GM18868 (cell line): ENCODE measurements around the gene GALNT14.

Experiments
- ATAC-seq: cut with Tn5 transposase; IDR thresholded peaks from one replicate; pipeline ENCODE4 v1.9.1; 2021; ENCODE audit warnings: mild to moderate bottlenecking, moderate library complexity; ENCODE audit not compliant: unreplicated experiment

The GALNT14 gene

GRCh38 chr2:30949435-30949834 lies 188.8 kb downstream of the GALNT14 start:
- ATAC-seq = no peak

- ATAC-seq = no peak
Observed at GRCh38 chr2:30948857-30949256, 189.4 kb downstream of the GALNT14 start.

GRCh38 chr2:30948130-30948529 lies 190.1 kb downstream of the GALNT14 start:
- no peak for ATAC-seq

- no peak for ATAC-seq
Observed at GRCh38 chr2:30947686-30948085, 190.6 kb downstream of the GALNT14 start.

GRCh38 chr2:30942419-30942818 lies 195.8 kb downstream of the GALNT14 start:
- no peak for ATAC-seq

- no peak for ATAC-seq
Observed at GRCh38 chr2:30940839-30941238, 197.4 kb downstream of the GALNT14 start.

- ATAC-seq = no peak
Observed at GRCh38 chr2:30939364-30939763, 198.9 kb downstream of the GALNT14 start.

- no peak for ATAC-seq
Observed at GRCh38 chr2:30938196-30938595, 200.0 kb downstream of the GALNT14 start.

GRCh38 chr2:30936977-30937376 lies 201.3 kb downstream of the GALNT14 start:
- ATAC-seq = no peak

GRCh38 chr2:30935795-30936194 lies 202.4 kb downstream of the GALNT14 start:
- ATAC-seq = no peak

- ATAC-seq = no peak
Observed at GRCh38 chr2:30934066-30934465, 204.2 kb downstream of the GALNT14 start.

GRCh38 chr2:30933496-30933895 lies 204.7 kb downstream of the GALNT14 start:
- no peak for ATAC-seq

- no peak for ATAC-seq
Observed at GRCh38 chr2:30932870-30933269, 205.4 kb downstream of the GALNT14 start.

GRCh38 chr2:30931841-30932407 lies 206.3 kb downstream of the GALNT14 start:
- ATAC-seq = no peak

GRCh38 chr2:30930716-30931115 lies 207.5 kb downstream of the GALNT14 start:
- ATAC-seq = no peak

GRCh38 chr2:30927465-30928075 lies 210.7 kb downstream of the GALNT14 start:
- no peak for ATAC-seq

GRCh38 chr2:30926606-30927005 lies 211.6 kb downstream of the GALNT14 start:
- ATAC-seq = no peak

GRCh38 chr2:30923623-30924022 lies 214.6 kb downstream of the GALNT14 start:
- ATAC-seq = no peak

GRCh38 chr2:30920511-30920910 lies 217.7 kb downstream of the GALNT14 start:
- no peak for ATAC-seq

GRCh38 chr2:30915486-30915885 lies 222.8 kb downstream of the GALNT14 start:
- no peak for ATAC-seq

- ATAC-seq = no peak
Observed at GRCh38 chr2:30914456-30914855, 223.8 kb downstream of the GALNT14 start.

GRCh38 chr2:30912056-30912455 lies 226.2 kb downstream of the GALNT14 start:
- ATAC-seq = no peak

GRCh38 chr2:30911327-30911726 lies 226.9 kb downstream of the GALNT14 start:
- ATAC-seq = no peak
